Measurements from ENCODE around the gene CST2.
A peak's percentile ranks its signal among the peaks of the same experiment; 100 is the strongest.
"Not testable (repeated sequence)": the region's sequence is repeated elsewhere in the genome, so short reads cannot be mapped to it uniquely, and the experiment has no call there.

CST2 gene

GRCh38 chr20:23835716-23836115 is 9.2 kb upstream of the CST2 start:
- Mint-ChIP-seq H3K9me3 (peaks cover 0 to 5% of the 10 kb centered on the region in 2 donors), H3K4me1 (no peaks in the 10 kb centered on the region), H3K27me3 (peaks cover 4 to 10% of the 10 kb centered on the region in 2 donors), H3K36me3 (no peaks in the 10 kb centered on the region), H3K4me3 (no peak overlapping the region), H3K27ac (no peak overlapping the region)
- ATAC-seq (replicated peaks) = no peak
- no peak for DNase-seq

DNA sequence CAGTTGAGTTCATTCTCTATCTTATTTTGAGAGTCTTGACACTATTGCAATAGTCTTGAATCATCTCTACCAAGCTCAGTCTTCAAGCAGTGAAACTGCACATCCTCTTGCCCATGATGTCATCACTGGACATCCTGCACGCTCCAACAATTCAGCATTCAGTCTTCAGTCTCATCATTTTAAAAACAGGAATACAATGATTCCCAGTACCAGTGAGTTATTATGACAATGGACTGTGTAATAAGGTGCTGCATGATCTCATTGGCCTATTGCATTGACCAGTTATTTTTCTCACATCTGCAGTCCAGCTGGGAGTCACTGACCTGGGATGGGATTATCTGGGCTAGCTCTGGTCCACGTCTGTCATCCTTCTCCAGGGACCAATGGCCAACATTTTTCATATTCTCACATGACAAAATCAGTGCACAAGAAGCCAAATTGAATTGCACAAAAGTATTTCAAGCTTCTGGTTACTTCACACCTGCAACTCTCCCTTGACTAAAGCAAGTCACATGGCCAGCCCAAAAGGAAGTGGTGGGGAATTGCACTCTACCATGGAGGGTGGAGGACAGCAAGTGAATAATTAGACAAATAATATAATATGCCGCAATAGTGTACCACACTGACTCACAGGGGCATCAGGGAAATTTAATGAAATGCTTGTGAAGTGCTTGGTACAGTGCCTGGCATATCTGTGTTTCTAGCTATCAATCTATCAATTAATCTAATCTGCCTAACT is 6.4 kb upstream of the CST2 start:
- Mint-ChIP-seq H3K27me3 (peaks cover 7 to 10% of the 10 kb centered on the region in 2 donors), H3K4me1 (no peaks in the 10 kb centered on the region), H3K36me3 (no peaks in the 10 kb centered on the region), H3K27ac (no peak overlapping the region), H3K4me3 (no peak overlapping the region), H3K9me3 (no peaks in the 10 kb centered on the region)
- DNase-seq (no peak), ATAC-seq (replicated peaks) (no peak)

DNA sequence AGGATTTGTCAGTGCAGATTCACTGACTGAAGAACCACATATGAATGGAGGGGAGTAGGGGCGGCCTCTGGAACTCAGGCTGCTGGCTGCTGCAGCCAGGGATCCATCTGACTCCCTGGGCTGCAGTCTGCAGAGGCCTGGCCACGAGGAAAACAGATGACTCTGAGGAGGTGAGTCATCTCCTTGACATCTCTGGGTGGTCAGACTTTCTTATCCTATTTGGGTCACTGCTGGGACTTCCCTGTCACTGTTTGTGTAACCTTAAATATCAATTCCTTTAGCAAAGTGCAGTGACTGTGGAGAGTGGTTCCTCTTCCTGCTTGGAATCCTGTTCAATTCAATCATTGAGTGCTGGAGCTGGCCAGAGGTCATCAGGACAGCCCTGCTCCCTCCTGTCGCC is 5.4 kb upstream of the CST2 start:
- ATAC-seq (replicated peaks) = peak in 1 of 2 donors; percentile 48
- H3K4me1 Mint-ChIP-seq, H3K4me3 Mint-ChIP-seq, H3K27ac Mint-ChIP-seq, DNase-seq, H3K9me3 Mint-ChIP-seq, H3K27me3 Mint-ChIP-seq, H3K36me3 Mint-ChIP-seq: not testable (repeated sequence)

GRCh38 chr20:23823621-23824324 is 2.8 kb downstream of the CST2 start:
- Mint-ChIP-seq H3K4me3 (no peak overlapping the region), H3K27ac (no peak overlapping the region)
- peak; percentile 58 to 62 for ATAC-seq (replicated peaks)

GRCh38 chr20:23823111-23823510 is 3.4 kb downstream of the CST2 start:
- Mint-ChIP-seq H3K36me3 (no peaks in the 10 kb centered on the region), H3K27ac (no peak overlapping the region), H3K4me1 (peaks cover 2 to 12% of the 10 kb centered on the region in 2 donors), H3K27me3 (no peaks in the 10 kb centered on the region), H3K4me3 (no peak overlapping the region), H3K9me3 (no peaks in the 10 kb centered on the region)
- no peak for DNase-seq
- no peak for ATAC-seq (replicated peaks)

More at GRCh38 chr20:23823621-23824324, 2.8 kb downstream of the CST2 start:
- no peaks in the 10 kb centered on the region for H3K9me3 Mint-ChIP-seq
- H3K36me3 Mint-ChIP-seq = no peaks in the 10 kb centered on the region
- no peak for DNase-seq
- no peaks in the 10 kb centered on the region for H3K27me3 Mint-ChIP-seq
- peaks cover 2 to 12% of the 10 kb centered on the region in 2 donors for H3K4me1 Mint-ChIP-seq

DNA sequence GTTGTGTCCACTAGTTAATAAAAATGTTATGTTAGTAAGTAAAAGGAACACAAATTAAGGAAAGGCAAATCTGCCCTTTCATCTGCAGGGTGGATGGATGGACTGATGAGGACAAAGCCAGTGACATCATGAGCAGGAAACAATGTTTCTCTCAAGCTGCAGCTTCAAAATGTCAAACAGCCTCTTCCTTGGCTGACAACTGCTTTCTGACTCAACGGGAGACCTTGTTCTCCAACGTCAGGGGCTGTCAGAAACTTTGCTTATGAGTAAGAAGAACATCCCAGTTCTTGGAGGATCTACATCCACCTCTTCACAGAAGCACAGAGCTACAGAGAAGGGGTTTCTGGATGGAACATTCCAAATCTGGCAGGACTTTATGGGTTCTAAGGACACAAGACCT is 6.0 kb downstream of the CST2 start:
- Mint-ChIP-seq H3K27me3 (no peaks in the 10 kb centered on the region), H3K9me3 (no peaks in the 10 kb centered on the region), H3K4me1 (peaks cover 2 to 12% of the 10 kb centered on the region in 2 donors), H3K4me3 (no peak overlapping the region), H3K27ac (no peak overlapping the region), H3K36me3 (no peaks in the 10 kb centered on the region)
- DNase-seq = no peak
- ATAC-seq (replicated peaks) = no peak

DNA sequence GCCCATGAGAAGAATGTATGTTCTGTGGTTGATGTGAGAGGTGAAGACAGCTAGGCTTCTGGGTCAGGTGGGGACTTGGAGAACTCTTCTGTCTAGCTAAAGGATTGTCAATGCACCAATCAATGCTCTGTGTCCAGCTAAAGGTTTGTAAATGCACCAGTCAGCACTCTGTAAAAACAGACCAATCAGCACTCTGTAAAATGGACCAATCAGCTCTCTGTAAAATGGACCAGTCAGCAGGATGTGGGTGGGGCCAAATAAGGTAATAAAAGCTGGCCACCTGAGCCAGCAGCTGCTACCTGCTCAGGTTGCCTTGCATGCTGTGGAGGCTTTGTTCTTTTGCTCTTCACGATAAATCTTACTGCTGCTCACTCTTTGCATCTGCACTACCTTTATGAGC is 15.0 kb downstream of the CST2 start:
- not testable (repeated sequence) for H3K4me1 Mint-ChIP-seq; DNase-seq; H3K4me3 Mint-ChIP-seq; H3K27ac Mint-ChIP-seq; H3K36me3 Mint-ChIP-seq; H3K9me3 Mint-ChIP-seq; ATAC-seq (replicated peaks)
- peaks cover 11 to 21% of the 10 kb centered on the region in 2 donors for H3K27me3 Mint-ChIP-seq

DNA sequence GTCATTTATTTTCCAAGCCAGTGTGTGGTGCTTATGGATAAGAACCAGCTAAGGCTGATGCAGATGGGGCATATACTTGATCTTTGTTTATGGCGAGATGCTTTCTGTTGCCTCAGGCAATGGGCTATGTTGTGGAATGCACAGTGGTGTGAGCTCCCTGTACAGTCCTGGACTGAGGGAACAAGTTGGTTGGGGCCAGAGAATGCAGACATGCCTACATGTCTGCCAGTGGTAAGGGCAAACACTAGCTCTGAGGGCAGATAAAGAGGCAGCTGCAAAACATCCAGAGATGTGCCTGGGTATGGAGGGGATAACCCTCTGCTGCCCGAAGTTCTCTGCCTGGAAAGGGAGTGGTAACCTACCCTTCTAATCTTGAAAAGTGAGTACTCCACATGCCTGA is 16.2 kb downstream of the CST2 start:
- not testable (repeated sequence) for H3K4me1 Mint-ChIP-seq; DNase-seq; ATAC-seq (replicated peaks); H3K4me3 Mint-ChIP-seq; H3K36me3 Mint-ChIP-seq; H3K27ac Mint-ChIP-seq; H3K9me3 Mint-ChIP-seq
- peaks cover 11 to 21% of the 10 kb centered on the region in 2 donors for H3K27me3 Mint-ChIP-seq

GRCh38 chr20:23800865-23801264 is 25.7 kb downstream of the CST2 start:
- H3K4me3 Mint-ChIP-seq = no peak overlapping the region
- no peaks in the 10 kb centered on the region for H3K4me1 Mint-ChIP-seq
- no peak for DNase-seq

GRCh38 chr20:23799216-23799847 is 27.2 kb downstream of the CST2 start:
- DNase-seq, H3K9me3 Mint-ChIP-seq, H3K4me1 Mint-ChIP-seq, H3K4me3 Mint-ChIP-seq, H3K27ac Mint-ChIP-seq, H3K36me3 Mint-ChIP-seq: not testable (repeated sequence)
- peak; percentile 78 to 84 for ATAC-seq (replicated peaks)
- H3K27me3 Mint-ChIP-seq = peaks cover 8 to 12% of the 10 kb centered on the region in 2 donors

More at GRCh38 chr20:23800865-23801264, 25.7 kb downstream of the CST2 start:
- peaks cover 8 to 12% of the 10 kb centered on the region in 2 donors for H3K27me3 Mint-ChIP-seq
- no peaks in the 10 kb centered on the region for H3K9me3 Mint-ChIP-seq
- no peak overlapping the region for H3K27ac Mint-ChIP-seq
- H3K36me3 Mint-ChIP-seq = no peaks in the 10 kb centered on the region
- ATAC-seq (replicated peaks) = no peak

DNA sequence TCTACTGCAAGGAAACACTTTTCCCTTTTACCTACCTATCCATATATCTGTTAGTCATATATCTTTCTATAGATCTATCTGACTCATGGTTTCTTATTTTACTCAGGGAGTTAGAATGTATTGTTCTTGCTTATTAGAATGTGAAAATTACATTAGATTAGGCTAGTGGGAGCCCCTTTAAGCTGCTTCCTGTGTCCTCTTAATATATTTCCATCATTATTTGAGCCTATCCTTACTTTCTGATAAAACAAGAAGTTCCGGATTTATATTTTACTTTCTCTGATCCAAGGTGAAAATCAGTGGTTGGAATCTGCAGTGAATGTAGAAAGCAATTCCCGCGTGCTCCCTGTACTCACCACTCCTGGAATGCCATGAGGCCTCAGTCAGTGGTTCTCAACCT is 31.0 kb downstream of the CST2 start:
- Mint-ChIP-seq H3K27me3 (peaks cover 8 to 16% of the 10 kb centered on the region in 2 donors), H3K9me3 (no peaks in the 10 kb centered on the region)

GRCh38 chr20:23794841-23795240 is 31.7 kb downstream of the CST2 start:
- Mint-ChIP-seq H3K27me3 (peaks cover 8 to 18% of the 10 kb centered on the region in 2 donors), H3K27ac (no peak overlapping the region), H3K4me3 (no peak overlapping the region), H3K9me3 (no peaks in the 10 kb centered on the region), H3K36me3 (no peaks in the 10 kb centered on the region), H3K4me1 (no peaks in the 10 kb centered on the region)
- DNase-seq (no peak), ATAC-seq (replicated peaks) (no peak)

More for the DNA sequence above, 31.0 kb downstream of the CST2 start:
- Mint-ChIP-seq H3K27ac (no peak overlapping the region), H3K36me3 (no peaks in the 10 kb centered on the region), H3K4me1 (no peaks in the 10 kb centered on the region), H3K4me3 (no peak overlapping the region)
- DNase-seq (no peak), ATAC-seq (replicated peaks) (no peak)

GRCh38 chr20:23794065-23794464 is 32.5 kb downstream of the CST2 start:
- no peak for ATAC-seq (replicated peaks)
- H3K27me3 Mint-ChIP-seq = peaks cover 8 to 26% of the 10 kb centered on the region in 2 donors
- H3K4me1 Mint-ChIP-seq = no peaks in the 10 kb centered on the region
- H3K4me3 Mint-ChIP-seq = no peak overlapping the region
- H3K36me3 Mint-ChIP-seq = no peaks in the 10 kb centered on the region
- no peak for DNase-seq
- H3K27ac Mint-ChIP-seq = no peak overlapping the region
- no peaks in the 10 kb centered on the region for H3K9me3 Mint-ChIP-seq

- no peak overlapping the region for H3K4me3 Mint-ChIP-seq
- DNase-seq (no peak), ATAC-seq (replicated peaks) (no peak)
- no peaks in the 10 kb centered on the region for H3K27me3 Mint-ChIP-seq
- H3K36me3 Mint-ChIP-seq = no peaks in the 10 kb centered on the region
- H3K4me1 Mint-ChIP-seq = no peaks in the 10 kb centered on the region
- H3K9me3 Mint-ChIP-seq = no peaks in the 10 kb centered on the region
- H3K27ac Mint-ChIP-seq = no peak overlapping the region
These were observed 43.1 kb downstream of the CST2 start for GRCh38 chr20:23783447-23783846.
